ENCODE data around the gene CYB5RL. TPM values are rescaled to one million over a fixed set of nuclear protein-coding genes. Genes with fewer than 3 reads are reported as not detected.

The CYB5RL gene
- polyA plus RNA-seq, 1 of the 3 experiments (the other 2 are of a cell fraction), result 3.3 TPM

DNA sequence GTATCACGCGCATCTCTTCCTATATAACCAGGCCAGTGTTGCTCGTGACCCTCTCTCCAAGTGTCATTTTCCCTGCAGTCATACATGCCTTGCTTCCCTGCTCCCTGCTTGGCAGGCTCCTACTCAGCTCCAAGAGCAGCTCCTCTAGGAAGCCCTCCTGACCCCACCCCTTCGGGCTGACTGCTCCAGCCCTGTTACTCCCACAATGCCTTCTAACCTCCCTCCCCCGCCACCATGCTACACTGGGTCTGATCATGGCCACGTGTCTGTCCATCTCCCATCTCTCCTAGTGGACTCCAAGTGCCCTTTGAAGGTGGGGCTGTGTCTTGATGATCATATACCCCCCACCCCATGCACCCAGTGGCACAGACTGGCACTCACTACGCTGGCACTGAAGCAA, 44.8 kb upstream of the CYB5RL start:
- Histone ChIP-seq H3K4me2 (no peak overlapping the region), H3K4me1 (ENCODE audit: control insufficient read depth in 1 of 2, insufficient read depth in 2 of 2, low read depth in 1 of 2, low read length in 1 of 2) (peaks cover 0 to 36% of the 10 kb centered on the region in 2 experiments; a peak in 1 of 4 replicates), H3K9me2 (no peaks in the 10 kb centered on the region), H3K4me3 (ENCODE audit: low read depth in 2 of 2, low read length in 1 of 2) (no peak overlapping the region), H3K9ac (no peak overlapping the region), H3K36me3 (replicated peaks in 1 of 2; ENCODE audit: control insufficient read depth in 1 of 2, insufficient read depth in 2 of 2, low read length in 1 of 2) (peaks cover 0 to 22% of the 10 kb centered on the region in 2 experiments), H3F3A (replicated peaks; ENCODE audit: insufficient read depth) (no peaks in the 10 kb centered on the region), H2AFZ (ENCODE audit: low read depth) (no peak overlapping the region), H3K9me3 (no peaks in the 10 kb centered on the region), H4K20me1 (ENCODE audit: insufficient read depth) (no peaks in the 10 kb centered on the region), H3K79me2 (ENCODE audit: insufficient read depth) (no peaks in the 10 kb centered on the region), H3K27me3 (ENCODE audit: insufficient read depth) (no peaks in the 10 kb centered on the region), H3K27ac (ENCODE audit: low read depth in 2 of 2, low read length in 1 of 2) (peak overlapping the region in 1 of 2 experiments; percentile 87; a peak in 2 of 4 replicates)
- WGBS (ENCODE audit: low lambda C conversion rate), result 93% methylated on average over 7 of the region's 7 CpGs
- no peak for TF ChIP-seq NRF1 (IDR thresholded peaks at IDR 0.05; ENCODE audit: low read depth, low read length)
- no peak for TF ChIP-seq TCF12 (IDR thresholded peaks at IDR 0.05)
- TF ChIP-seq YY1 (IDR thresholded peaks at IDR 0.05; ENCODE audit: low read depth), result no peak
- TF ChIP-seq FOSL2 (IDR thresholded peaks at IDR 0.05; ENCODE audit: borderline replicate concordance, low read depth), result no peak
- no peak for TF ChIP-seq SIN3A (IDR thresholded peaks at IDR 0.05; ENCODE audit: borderline replicate concordance, low read depth, low read length)
- TF ChIP-seq, protein P1, sequence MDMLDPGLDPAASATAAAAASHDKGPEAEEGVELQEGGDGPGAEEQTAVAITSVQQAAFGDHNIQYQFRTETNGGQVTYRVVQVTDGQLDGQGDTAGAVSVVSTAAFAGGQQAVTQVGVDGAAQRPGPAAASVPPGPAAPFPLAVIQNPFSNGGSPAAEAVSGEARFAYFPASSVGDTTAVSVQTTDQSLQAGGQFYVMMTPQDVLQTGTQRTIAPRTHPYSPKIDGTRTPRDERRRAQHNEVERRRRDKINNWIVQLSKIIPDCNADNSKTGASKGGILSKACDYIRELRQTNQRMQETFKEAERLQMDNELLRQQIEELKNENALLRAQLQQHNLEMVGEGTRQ (IDR thresholded peaks at IDR 0.05; ENCODE audit: borderline replicate concordance, low read depth, low read length), result no peak
- TF ChIP-seq CHD2 (IDR thresholded peaks at IDR 0.05; ENCODE audit: low read length, partially characterized antibody), result no peak
- TF ChIP-seq FOXM1 (IDR thresholded peaks at IDR 0.05; ENCODE audit: low read depth), result no peak
- TF ChIP-seq, protein P2, sequence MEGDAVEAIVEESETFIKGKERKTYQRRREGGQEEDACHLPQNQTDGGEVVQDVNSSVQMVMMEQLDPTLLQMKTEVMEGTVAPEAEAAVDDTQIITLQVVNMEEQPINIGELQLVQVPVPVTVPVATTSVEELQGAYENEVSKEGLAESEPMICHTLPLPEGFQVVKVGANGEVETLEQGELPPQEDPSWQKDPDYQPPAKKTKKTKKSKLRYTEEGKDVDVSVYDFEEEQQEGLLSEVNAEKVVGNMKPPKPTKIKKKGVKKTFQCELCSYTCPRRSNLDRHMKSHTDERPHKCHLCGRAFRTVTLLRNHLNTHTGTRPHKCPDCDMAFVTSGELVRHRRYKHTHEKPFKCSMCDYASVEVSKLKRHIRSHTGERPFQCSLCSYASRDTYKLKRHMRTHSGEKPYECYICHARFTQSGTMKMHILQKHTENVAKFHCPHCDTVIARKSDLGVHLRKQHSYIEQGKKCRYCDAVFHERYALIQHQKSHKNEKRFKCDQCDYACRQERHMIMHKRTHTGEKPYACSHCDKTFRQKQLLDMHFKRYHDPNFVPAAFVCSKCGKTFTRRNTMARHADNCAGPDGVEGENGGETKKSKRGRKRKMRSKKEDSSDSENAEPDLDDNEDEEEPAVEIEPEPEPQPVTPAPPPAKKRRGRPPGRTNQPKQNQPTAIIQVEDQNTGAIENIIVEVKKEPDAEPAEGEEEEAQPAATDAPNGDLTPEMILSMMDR (IDR thresholded peaks at IDR 0.05), result no peak
- TF ChIP-seq, protein P3, sequence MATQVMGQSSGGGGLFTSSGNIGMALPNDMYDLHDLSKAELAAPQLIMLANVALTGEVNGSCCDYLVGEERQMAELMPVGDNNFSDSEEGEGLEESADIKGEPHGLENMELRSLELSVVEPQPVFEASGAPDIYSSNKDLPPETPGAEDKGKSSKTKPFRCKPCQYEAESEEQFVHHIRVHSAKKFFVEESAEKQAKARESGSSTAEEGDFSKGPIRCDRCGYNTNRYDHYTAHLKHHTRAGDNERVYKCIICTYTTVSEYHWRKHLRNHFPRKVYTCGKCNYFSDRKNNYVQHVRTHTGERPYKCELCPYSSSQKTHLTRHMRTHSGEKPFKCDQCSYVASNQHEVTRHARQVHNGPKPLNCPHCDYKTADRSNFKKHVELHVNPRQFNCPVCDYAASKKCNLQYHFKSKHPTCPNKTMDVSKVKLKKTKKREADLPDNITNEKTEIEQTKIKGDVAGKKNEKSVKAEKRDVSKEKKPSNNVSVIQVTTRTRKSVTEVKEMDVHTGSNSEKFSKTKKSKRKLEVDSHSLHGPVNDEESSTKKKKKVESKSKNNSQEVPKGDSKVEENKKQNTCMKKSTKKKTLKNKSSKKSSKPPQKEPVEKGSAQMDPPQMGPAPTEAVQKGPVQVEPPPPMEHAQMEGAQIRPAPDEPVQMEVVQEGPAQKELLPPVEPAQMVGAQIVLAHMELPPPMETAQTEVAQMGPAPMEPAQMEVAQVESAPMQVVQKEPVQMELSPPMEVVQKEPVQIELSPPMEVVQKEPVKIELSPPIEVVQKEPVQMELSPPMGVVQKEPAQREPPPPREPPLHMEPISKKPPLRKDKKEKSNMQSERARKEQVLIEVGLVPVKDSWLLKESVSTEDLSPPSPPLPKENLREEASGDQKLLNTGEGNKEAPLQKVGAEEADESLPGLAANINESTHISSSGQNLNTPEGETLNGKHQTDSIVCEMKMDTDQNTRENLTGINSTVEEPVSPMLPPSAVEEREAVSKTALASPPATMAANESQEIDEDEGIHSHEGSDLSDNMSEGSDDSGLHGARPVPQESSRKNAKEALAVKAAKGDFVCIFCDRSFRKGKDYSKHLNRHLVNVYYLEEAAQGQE (IDR thresholded peaks at IDR 0.05; ENCODE audit: low read depth, low read length), result no peak
- TF ChIP-seq POLR2AphosphoS5 (IDR thresholded peaks at IDR 0.05; ENCODE audit: low read depth, low read length), result no peak
- TF ChIP-seq, protein P4, sequence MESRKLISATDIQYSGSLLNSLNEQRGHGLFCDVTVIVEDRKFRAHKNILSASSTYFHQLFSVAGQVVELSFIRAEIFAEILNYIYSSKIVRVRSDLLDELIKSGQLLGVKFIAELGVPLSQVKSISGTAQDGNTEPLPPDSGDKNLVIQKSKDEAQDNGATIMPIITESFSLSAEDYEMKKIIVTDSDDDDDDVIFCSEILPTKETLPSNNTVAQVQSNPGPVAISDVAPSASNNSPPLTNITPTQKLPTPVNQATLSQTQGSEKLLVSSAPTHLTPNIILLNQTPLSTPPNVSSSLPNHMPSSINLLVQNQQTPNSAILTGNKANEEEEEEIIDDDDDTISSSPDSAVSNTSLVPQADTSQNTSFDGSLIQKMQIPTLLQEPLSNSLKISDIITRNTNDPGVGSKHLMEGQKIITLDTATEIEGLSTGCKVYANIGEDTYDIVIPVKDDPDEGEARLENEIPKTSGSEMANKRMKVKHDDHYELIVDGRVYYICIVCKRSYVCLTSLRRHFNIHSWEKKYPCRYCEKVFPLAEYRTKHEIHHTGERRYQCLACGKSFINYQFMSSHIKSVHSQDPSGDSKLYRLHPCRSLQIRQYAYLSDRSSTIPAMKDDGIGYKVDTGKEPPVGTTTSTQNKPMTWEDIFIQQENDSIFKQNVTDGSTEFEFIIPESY (IDR thresholded peaks at IDR 0.05; ENCODE audit: borderline replicate concordance, low read depth), result no peak
- no peak for DNase-seq
- POLR2A ChIA-PET, result interaction anchor here (0.6 kb wide), 1 partner anchor 38 kb away, joined by 4 read pairs; no protein-coding TSS in a partner anchor
- CTCF ChIA-PET, result no interaction called here

Data from SK-N-SH (cell line).